GM19023 (cell line): ENCODE data around the gene SLC26A8.
"Not testable (repeated sequence)": the region's sequence is repeated elsewhere in the genome, so short reads cannot be mapped to it uniquely, and the experiment has no call there.

Experiments
- ATAC-seq: cut with Tn5 transposase; IDR thresholded peaks from one replicate; pipeline ENCODE4 v1.9.1; 2021; ENCODE audit warnings: mild to moderate bottlenecking, moderate library complexity; ENCODE audit not compliant: unreplicated experiment

Gene SLC26A8

DNA sequence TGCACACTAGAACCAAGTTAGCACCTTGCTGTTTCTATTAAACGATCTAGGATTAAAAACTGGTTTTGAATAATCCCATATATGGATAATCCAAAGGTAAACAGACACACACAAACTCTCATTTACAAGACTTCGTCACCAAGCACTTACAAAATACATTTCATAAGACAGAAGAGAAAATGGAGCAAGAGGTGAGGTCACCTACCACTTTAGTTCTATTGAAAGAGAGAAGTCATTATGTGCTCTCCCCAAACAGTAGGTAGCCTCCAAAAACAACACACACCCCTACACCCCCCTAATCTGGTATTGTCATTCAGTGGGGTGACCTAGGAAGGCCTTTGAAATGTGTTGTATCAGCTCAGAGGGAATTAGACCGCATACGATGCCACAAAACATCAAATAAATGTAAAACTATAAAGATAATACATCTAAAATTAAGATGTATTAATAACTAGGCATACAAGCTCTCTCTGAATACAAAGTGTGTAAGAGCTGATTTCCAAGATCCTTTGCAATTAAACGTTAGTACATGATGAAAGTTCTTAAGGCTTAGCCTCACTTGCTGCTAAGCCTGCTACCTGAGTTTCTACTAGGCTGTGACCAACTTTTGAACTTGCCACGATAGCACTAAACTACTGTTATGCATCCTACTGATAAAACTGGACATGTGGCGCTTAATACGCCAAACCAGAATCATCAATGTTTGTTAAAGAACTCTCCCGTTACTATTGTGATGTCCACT is 105.2 kb downstream of the SLC26A8 start:
- no peak for ATAC-seq

DNA sequence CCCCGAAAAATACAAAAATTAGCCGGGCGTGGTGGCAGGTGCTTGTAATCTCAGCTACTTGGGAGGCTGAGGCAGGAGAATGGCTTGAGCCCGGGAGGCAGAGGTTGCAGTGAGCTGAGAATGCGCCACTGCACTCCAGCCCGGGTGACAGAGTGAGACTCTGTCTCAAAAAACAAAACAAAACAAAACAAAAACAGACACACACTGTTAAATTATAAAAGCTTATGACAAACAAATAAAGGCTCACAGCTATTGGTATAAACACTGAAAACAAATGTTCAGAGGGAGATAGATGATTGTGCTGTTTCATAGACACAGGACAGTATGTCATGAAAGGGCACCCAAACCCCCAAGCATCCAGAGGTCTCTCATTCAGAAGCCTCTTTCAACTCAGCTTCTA is 107.5 kb downstream of the SLC26A8 start:
- ATAC-seq = not testable (repeated sequence)

DNA sequence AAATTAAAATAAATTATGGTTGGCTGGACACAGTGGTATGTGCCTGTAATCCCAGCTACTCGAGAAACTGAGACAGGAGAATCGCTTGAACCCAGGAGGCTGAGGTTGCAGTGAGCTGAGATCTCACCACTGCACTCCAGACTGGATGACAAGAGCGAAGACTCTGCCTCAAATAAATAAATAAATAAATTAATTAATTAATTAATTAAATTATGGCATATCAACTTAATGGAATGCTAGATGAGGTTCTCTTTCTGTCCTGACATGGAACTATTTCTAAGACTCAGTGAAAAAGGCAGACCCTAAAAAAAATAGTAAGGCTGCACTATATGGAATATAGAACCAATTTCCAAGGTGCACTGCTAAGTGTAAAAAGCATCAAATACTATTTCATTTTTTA is 108.4 kb downstream of the SLC26A8 start:
- ATAC-seq = no peak

DNA sequence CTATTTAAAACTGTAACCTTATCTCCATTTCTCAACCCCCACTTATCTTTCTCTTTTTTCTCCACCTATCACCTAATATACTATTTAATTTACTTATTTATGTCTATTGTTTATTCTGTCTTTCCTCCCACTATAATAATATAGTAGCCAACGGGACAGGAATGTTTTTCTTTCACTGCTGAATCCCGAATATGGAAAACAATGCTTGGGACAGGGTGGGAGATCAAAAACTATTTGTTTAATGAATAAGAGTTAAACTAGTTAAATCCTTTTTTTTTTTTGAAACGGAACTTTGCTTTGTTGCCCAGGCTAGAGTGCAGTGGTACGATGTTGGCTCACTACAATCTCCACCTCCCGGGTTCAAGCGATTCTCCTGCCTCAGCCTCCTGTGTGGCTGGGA is 109.9 kb downstream of the SLC26A8 start:
- ATAC-seq = no peak

DNA sequence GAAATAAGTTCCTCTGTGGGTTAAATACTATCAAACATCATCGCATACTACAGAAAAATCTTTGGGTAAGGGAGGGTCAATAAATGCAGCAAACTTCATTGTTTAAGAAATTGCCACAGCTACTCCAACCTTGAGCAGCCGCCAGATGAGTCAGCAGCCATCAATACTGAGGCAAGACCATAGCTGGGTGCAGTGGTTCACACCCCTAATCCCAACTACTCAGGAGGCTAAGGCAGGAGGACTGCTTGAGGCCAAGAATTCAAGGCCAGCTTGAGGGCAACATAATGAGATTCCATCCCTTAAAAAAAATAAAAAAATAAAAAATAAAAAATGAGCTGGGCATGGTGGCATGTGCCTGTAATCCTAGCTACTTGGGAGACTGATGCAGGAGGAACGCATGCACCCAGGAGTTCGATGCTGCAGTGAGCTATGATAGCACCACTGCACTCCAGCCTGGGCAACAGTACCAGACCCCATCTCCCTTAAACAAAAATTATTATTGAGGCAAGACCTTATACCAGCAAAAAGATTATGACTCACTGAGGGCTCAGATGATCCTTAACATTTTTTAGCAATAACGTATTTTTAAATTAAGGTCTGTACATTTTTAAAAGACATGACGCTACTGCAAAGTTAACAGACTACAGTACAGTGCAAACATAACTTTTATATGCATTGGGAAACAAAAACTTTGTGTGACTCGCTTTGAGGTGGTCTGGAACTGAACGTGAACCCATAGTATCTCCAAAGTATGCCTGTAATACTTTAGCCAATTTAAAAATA is 112.4 kb downstream of the SLC26A8 start:
- ATAC-seq = no peak

DNA sequence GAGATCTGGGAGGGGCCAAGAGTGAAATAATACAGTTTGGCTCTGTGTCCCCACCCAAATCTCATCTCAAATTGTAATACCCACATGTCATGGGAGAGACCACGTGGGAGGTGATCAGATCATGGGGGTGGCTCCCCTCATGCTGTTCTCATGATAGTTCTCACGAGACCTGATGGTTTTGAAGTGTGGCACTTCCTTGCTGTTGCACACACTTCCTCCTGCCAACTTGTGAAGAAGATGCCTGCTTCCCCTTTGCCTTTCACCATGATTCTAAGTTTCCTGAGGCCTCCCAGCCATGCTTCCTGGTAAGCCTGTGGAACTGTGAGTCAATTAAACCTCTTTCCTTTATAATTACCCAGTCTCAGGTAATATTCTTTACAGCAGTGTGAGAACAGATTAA is 114.9 kb downstream of the SLC26A8 start:
- not testable (repeated sequence) for ATAC-seq

DNA sequence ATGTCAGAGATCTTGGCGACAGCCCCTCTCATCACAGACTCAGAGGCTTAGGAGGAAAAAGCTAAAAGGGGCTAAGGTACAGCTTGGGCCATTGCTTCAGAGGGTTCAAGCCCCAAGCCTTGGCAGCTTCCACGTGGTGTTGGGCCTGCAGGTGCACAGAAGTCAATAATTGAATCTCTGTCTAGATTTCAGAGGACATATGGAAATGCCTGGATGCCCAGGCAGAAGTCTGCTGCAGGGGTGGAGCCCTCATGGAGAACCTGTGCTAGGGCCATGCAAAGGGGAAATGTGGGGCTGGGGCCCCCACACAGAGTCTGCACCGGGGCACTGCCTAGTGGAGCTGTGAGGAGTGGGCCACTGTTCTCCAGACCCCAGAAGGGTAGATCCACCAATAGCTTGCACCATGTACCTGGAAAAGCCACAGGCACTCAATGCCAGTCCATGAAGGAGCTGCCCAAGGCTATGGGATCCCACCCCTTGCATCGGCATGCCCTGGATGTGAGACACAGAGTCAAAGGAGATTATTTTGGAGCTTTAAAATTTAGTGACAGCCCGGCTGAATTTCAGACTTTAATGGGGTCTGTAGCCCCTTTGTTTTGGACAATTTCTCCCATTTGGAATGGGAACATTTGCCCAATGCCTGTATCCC is 115.6 kb downstream of the SLC26A8 start:
- ATAC-seq = not testable (repeated sequence)

DNA sequence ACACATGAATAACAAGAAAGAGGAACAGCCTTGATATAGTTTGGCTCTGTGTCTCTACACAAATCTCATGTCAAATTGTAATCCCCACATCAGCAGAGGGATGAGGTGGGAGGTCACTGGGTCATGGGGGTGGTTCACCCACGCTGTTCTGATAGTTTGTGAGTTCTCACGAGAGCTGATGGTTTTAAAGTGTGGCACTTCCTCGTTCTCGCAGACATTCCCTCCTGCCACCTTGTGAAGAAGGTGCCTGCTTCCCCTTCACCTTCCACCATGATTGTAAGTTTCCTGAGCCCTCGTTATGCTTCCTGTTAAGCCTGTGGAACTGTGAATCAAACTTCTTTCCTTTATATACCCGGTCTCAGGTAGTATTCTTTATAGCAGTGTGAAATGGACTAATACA is 116.7 kb downstream of the SLC26A8 start:
- ATAC-seq = no peak

DNA sequence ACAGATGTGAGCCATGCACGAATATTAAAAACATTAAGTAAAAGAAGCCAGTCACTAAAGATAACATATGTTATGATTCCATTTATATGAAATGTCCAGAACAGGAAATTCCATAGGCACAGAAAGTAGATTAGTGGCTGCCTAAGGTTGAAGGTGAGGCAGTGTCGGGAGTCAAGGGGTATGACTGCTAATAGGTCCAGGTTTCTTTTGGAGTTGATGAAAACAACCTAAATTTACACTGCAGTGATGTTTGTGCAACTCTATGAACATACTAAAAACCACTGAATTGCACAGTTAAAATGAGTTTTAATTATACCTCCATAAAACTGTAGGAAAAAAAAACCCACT is 118.0 kb downstream of the SLC26A8 start:
- no peak for ATAC-seq

DNA sequence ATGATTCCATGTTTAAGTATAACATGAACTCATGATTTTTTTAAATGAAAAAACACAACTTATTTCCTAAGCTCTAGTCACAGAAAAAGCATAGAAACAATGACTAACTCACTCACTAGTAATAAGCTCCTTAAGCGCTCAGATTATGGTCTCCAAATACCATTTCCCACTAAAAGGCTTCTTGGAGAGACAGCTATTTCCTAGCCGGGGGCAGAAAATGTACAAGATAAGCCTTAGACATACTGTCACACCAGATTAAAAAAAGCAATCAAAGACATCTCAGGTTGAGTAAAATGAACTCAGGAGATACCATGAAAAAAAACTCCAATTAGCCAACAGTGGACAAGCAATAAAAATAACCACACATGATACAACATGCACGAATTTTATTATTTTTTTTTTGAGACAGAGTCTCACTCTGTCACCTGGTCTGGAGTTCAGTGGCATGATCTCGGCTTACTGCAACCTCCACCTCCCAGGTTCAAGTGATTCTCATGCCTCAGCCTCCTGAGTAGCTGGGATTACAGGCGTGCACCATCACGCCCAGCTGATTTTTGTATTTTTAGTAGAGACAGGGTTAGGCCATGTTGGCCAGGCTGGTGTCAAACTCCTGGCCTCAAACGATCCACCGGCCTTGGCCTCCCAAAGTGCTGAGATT is 118.5 kb downstream of the SLC26A8 start:
- no peak for ATAC-seq

DNA sequence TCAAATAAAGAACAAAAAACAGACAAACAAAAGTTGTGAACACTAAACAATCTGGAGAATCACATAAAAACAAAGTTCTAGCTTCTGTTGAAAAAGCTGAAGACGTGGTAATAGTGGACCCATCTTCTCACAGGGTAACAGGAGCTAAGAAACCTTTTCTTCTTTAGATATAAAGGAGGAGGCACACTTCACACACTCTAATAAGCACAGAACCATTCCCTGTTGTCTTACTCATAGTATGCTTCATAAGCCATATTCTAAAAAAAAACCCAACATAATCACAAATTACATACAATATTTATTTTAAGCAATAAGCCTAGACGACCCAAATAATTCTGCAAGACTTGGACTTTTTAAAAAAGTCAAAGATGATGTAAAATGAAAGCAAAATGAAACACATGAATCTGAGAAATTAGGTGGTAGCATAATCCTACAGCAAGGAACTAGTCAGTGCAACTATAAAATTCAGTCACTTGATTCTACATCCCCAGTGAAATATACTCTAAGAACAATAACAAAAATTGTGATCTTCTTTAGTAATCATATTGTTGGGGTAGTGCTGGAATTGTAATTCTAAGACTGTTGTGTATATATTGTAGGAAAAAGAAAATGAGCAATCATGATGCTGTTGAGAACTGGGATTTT is 119.2 kb downstream of the SLC26A8 start:
- ATAC-seq = no peak

DNA sequence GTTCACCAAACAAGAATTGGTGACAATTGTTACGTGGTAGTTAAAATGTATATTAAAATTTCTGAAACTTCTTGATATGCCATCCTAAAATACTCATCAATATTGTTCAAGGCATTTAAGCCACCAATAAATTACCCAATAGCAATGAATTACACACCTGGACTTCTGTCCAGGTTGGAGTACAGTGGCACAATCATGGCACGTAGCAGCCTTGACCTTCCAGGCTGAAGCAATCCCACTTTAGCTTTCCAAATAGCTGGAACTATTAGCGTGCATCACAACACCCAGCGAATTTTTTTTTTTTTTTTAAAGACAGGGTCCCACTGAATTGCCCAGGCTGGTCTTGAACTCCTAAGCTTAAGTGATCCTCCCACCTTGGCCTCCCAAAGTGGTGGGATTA is 120.8 kb downstream of the SLC26A8 start:
- no peak for ATAC-seq

DNA sequence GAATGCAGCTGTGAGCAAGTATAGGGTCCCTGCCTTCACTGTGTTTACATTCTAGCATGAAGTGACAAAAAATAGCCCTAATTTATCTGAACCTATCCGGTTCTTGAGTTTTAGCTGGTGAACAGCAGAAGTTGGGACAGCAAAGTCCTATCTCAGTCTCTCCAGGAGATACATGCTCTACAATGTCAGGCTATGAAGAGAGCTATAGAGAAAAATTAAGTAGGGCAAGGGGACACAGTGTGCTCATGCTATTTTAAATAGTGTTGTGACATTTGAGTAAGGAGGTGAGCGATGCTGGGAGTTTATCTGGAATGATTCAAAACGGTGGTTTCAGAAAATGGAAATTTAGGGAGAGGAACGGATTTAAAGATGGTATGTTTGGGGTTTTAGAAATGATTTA is 124.0 kb downstream of the SLC26A8 start:
- ATAC-seq = no peak

DNA sequence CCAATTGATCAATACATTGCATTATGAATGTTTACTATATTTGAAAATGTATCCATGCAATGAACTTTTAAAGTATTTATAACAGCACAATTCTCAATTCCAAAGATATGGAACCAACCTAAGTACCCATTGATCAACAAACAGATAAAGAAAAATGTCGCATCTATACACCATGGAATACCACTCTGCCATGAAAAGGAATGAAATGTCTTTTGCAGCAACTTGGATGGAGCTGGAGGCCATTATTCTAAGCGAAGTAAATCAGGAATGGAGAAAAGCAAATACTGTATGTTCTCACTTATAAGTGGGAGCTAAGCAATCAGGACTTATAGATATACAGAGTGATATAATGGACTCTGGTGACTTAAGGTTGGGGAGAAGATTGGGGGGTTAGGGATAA is 126.4 kb downstream of the SLC26A8 start:
- no peak for ATAC-seq

DNA sequence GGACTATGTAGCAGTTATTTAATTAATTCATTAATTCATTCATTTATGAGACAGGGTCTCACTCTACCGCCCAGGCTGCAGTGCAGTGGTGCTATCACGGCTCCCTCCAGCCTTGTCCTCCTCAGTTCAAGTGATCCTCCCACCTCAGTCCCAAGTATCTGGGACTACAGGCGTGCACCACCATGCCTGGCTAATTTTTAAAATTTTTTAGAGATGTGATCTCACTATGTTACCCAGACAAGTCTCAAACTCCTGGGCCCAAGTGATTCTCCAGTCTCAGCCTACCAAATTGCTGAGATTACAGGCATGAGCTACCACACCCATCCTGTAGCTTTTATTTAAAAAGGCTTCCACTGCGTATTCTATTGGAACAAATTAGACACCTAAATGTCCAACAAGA is 127.0 kb downstream of the SLC26A8 start:
- no peak for ATAC-seq

DNA sequence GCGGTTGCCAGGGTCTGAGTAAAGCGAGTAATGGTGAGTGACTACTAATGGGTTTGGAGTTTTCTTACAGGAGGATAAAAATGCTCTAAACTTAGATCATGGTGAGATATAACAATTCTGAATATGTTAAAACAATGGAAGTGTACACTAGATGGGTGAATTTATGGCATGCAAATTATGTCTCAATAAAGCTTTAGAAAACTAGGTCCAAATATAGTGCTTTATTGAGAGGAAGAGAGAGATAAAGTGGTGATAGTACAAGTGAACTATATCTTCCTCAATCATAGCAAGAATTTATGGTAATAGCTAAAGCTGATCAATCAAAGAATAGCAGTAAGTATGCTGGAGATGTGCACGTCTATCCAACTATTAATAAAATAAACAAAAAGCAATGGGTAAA is 127.4 kb downstream of the SLC26A8 start:
- no peak for ATAC-seq

DNA sequence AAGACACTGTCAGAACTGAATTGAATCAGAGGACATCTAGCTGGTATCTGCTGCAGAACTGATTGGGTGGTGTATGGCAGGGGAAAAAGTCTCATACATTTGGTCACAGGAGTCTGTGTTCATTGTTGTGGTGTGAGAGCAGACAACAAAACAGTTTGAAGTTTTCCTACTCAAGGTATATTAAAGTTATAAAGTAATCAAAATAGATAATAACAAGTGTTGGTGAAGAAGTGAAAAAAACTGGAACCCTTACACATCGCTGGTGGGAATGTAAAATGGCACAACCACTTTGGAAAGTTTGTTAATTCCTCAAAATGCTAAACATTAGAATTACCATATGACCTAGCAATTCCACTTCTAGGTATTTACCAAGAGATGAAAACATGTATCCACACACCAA is 128.2 kb downstream of the SLC26A8 start:
- ATAC-seq = no peak

DNA sequence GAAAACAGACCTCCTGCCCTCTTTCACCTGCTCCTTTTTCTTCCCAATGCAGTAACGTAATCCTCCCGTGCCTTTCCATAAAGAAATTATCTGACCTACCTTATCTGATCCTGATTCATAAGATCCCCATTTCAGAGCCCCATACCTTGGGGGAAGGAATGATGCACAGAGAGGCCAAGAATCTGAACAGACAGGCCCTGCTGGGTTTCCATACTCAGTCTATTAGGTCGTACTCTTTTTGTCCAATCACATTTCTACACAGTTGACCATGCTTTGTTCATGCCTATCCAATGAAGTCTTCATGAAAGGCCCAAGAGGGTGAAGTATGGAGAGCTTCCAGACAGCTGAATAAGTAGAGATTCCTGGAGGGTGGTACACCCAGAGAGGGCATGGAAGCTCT is 128.9 kb downstream of the SLC26A8 start:
- no peak for ATAC-seq

DNA sequence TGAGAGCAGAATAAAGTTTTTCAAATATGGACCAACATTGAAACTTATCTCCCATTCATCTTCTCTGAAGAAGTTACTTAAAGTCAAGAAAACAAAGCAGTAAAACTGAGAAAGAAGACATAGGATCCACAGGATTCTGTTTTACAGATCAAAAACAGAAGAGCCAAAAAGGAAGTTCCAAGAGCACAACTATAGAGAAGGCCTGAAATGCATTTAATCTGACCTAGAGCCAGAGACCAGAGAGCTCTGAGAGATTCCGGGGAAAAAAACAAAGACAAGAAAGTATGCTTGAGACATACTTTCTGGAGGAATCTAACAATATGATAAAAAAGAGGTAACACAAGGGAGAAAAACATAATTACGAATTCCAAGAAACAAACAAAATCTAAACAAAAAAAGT is 129.7 kb downstream of the SLC26A8 start:
- ATAC-seq = no peak
